Tongue (tissue), 2 donors: ENCODE data around the gene COQ7. TPM values are rescaled to one million over a fixed set of nuclear protein-coding genes. Genes with fewer than 3 reads are reported as not detected.

Experiments
- DNase-seq: peaks from one replicate; pipeline ENCODE4 v3.0.0-alpha.2; 2015
- total RNA-seq: library from RNA; depleted of rRNA; stranded (reverse); fragments of >200 nt; gene quantifications from one replicate; pipeline ENCODE4 v1.2.3, GENCODE V29; 2014

COQ7 gene
- total RNA-seq, 1 donor from 2014 or later = 46.5 TPM

DNA sequence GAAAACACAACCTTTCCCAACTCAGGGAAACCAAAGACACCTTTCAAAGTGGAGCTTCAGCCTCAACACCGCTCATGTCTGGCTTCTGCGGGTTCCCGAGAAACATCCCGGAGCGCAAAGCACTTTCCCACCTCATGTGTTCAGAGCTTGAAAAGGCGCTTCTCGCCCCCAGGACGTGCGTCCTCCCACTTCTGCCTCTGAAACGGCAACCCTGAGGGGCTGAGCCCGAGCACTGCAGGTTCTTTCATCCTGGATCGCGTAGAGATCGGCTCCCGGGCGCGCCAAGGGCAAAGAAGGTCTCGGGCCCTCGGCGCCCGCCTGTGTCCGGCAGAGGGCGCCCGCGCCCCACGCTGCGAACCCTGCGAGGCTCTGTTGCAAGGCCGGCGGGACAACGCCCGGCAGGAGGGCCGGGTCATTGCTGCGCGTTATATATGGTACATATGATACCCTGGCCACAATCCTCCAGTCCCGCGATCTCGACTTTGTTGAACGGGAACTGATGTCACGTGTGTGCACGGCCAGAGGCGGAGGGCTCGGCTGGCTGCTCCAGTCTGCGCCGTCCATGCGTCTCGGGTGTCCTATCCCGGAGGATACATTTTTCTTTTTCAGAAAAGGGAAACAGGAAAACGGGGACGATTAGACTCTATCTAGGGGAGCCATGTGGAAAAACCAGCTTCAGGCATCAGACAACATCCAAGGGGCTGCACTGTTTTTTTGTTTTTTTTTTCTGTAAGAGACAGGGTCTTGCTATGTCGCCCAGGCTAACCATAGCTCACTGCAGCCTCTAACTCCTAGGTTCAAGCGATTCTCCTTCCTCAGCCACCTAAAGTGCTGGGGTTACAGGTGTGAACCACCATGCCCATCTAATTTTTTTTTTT lies 19.1 kb downstream of the COQ7 start:
- peak; percentile 94 for DNase-seq

- no peak for DNase-seq
Observed at GRCh38 chr16:19088341-19088916, 21.0 kb downstream of the COQ7 start.

DNA sequence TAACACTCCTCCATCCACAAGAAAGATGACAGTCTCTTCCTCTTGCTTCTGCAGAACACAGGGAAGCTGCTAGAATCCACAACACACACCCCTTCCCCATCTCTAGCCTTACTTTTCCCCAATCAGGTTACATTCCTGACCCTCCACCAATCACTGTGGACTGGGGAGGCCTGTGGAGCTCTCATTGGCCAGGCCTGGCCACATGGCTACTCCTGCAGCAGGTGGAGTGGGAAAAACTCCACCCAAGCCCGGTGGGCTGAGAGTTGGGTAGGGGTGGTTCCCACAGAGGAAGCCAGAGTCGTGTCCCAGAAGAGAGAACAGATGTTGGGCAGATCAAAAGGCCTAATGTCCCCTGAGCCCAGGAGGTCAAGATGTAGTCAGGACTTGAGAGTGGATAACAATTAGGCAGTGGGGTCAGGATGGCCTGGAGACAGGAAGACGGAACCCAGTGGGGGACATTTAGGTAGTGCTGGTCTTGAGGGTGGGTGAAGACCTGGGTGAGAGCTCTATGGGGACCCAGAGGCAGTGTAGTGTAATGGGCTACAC lies 22.1 kb downstream of the COQ7 start:
- DNase-seq = no peak

- no peak for DNase-seq
Observed at GRCh38 chr16:19090916-19091315, 23.5 kb downstream of the COQ7 start.

DNA sequence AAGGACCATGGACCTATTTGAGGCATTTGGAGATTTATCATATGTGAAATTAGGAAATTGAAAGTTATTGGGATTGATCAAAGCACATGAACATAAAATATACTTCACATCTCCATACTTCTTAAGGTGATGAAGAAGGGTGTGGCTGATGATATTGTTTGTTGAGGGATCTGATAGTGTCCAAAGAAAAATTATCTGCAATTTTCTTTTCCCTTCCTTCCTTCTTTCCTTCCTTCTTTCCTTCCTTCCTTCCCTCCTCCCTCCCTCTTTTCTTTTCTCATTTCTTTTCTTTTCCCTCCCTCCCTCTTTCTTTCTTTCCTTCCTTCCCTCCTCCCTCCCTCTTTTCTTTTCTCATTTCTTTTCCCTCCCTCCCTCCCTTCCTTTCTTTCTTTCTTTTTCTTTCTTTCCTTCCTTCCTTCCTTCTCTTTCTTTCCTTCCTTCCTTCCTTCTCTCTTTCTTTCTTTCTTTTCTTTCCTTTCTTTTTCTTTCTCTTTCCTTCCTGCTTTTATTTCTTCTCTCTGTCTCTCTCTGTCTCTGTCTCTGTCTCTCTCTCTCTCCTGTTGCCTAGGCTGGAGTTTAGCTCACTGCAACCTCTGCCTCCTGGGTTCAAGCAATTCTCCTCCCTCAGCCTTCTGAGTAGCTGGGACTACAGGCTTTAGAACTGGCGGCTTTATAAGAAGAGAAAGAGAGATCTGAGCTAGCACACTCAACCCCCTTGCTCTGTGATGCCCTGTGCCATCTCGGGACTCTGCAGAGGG lies 25.4 kb downstream of the COQ7 start:
- DNase-seq = no peak

DNA sequence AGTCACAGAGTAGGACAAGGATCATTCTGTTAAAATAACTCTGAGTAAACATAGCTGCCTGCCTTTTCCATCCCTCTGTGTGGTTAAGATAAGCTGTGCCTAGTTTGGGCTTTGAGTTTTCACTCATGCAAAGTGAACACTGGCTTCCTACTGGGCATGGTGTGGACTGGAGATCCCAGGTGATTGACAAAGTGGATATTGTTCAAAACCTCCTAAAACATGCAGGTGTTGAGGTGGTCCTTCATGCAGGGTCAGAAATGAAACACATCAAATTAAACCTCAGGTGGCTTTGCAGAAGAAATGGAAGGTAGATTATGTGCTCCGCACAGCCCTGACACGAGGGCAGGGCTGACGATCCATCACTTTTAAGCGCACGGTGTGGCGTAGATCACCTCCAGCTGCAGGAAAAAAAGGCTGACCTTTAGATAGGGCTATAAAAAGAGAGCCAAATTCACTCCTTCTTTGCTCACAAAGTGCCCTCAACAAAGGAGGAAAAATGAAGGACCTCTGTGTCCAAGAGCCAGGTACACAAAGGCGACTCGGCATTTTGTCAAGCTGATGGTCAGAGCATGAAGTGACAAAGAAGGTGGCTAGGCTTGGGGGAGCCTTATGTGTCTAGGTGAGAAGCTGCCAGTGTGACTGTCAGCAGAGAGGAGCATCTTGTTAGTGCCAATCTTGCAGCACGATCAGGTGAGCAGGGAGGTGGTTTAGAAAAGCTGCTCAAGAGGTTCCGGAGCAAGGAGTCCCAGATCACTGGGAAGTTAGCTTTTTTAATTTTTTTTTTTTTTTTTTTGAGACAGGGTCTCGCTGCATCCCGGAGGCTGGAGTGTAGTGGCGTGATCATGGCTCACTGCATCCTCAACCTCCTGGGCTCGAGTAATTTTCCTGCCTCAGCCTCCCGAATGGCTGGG lies 26.5 kb downstream of the COQ7 start:
- no peak for DNase-seq

DNA sequence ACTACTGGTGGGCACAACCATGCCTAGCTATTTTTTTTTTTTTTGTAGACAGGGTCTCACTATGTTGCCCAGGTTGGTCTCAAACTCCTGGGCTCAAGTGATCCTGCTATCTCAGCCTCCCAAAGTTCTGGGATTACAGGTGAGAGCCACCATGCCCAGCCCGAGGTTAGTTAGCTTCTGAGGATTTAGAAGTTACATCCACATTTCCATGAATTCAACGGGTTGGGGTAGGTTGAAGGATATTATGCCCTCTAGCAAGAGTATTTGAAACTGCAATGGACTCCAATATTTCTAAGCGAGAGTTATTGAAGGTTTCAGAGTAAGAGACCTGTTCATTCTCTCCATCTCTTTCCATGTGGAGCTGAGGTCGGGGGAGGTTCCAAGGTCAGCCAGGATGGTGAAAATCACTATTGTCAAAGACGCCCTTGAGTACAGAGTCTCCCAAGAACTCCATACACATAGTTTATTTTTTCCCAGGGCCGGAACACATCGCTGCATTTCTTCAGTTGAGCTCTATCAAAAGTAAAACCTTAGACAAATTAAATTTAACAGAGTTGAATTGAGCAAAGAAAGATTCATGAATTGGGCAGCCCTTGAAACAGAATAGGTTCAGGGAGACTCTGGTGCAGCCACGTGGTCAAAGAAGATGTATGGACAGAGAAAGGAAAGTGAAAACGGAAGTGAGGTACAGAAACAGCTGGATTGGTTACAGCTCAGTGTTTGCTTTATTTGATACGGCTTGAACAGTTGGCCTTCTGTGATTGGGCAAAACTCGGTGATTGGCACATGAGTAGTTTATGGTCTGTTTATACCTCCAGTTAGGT lies 27.3 kb downstream of the COQ7 start:
- DNase-seq = no peak

GRCh38 chr16:19095654-19096053 lies 28.2 kb downstream of the COQ7 start:
- DNase-seq = no peak

GRCh38 chr16:19098173-19098572 lies 30.8 kb downstream of the COQ7 start:
- DNase-seq = no peak

DNA sequence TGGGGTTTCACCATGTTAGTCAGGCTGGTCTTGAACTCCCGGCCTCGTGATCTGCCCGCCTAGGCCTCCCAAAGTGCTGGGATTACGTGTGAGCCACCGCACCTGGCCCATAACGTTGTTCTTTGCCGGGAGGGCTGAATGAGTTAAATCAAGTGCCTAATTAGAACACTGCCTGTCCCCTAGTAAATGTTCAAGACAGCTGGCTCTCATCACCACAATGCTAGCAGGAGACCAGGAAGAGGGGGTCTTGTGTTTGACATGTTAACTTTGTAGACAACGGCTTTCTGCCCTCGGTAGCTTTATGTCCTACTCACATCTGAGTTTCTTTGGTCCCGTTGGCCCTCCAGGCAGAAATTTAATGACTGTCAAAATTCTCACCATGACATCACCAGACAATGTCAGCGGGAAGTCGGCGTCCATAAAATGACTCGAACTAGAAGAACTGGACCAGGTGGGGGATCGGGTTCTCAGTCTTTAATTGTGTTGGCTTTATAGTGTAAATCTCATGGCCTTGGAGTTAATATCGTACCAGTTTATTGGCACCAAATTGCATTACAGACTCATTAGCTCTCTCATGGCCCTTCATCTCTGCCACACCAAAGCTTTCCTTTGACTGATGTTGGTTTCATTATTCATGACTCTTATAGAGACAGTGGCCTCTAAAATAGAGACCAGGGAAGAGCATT lies 34.9 kb downstream of the COQ7 start:
- no peak for DNase-seq

DNA sequence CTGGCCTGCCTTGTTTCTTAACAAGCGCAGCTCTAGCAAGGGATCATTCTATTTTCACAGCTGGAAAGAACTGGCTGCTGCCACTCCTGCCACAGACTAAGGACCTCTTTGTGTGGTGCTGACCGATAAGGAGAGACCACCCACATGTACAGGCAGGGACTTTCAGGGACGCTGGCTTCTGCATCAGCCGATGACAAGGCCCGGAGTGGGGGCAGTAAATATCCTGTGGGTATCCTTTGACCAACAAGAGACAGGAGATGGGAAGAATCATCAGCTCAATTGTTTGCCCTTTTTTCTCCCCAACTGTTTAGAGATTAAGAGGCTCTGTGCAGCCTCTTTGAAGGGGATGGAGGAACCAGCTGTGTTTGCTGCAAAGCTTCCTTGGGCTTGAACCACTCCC lies 37.2 kb downstream of the COQ7 start:
- DNase-seq = no peak

DNA sequence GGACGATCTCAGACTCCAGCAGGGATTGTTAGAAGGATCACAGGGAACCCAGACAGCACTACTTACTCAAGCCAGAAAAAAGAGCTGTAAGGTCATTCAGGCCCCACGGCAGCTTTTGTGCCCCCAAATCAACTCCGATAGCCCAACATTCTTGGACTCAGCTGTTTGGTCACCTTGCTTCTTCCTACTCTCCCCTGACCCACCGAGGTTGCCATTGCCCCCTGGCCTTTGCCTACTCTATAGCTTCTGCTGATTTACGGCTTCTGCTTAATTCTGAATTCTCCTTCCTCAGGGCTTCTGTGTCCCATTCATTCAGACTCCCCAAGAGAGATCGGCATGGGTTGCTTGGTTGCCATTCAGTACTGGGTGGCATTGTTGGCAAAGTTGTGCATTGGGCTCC lies 37.7 kb downstream of the COQ7 start:
- no peak for DNase-seq

- DNase-seq = no peak
Observed at GRCh38 chr16:19105891-19106624, 38.6 kb downstream of the COQ7 start.

GRCh38 chr16:19106625-19107020 lies 39.2 kb downstream of the COQ7 start:
- no peak for DNase-seq

DNA sequence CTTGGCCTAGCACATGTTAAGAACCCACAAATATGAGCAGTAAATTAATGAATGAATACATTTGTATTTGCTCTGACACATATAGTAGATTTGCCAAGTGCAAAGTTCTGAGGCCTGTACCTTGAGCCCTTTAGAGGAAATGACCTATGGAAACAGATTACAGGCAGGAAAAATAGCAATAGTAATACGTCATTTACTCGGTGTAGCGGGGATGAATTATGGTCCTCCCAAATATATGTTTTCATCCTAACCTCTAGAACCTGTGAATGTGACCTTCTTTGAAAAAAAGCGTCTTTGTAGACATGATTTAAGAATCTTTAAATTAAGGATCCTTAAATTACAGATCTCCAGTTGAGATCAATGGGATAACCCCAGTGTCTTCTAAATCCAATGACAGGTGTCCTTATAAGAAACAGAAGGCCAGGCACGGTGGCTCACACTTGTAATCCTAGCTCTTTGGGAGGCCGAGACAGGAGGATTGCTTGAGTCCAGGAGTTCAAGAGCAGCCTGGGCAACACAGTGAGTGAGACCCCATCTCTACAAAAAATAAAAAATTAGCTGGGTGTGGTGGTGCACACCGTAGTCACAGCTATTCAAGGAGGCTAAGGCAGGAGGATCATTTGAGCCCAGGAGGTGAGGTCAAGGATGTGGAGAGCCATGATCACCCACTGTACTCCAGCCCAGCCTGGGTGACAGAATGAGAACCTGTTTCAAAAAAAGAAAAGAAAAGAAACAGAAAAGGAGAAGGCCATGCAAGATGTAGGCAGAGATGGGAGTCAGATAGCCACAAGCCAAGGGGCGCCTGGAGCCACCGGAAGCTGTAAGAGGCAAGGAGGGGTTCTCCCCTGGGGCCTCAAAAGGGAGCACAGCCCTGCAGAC lies 41.2 kb downstream of the COQ7 start:
- DNase-seq = no peak

DNA sequence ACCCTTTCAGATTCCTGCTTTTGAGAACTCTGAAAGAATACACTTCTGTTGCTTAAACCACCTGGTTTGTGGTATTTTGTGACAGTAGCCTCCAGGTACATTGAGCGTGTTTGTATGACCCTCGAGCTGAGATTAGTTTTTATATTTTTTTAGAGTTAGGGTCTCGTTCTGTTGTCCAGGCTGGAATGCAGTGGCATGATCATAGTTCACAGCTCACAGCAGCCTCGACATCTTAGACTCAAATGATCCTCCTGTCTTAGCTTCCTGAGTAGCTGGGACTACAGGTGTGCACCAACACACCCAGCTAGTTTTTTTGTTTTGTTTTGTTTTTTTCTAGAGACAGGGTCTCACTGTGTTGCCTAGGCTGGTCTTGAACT lies 41.9 kb downstream of the COQ7 start:
- DNase-seq = no peak

DNA sequence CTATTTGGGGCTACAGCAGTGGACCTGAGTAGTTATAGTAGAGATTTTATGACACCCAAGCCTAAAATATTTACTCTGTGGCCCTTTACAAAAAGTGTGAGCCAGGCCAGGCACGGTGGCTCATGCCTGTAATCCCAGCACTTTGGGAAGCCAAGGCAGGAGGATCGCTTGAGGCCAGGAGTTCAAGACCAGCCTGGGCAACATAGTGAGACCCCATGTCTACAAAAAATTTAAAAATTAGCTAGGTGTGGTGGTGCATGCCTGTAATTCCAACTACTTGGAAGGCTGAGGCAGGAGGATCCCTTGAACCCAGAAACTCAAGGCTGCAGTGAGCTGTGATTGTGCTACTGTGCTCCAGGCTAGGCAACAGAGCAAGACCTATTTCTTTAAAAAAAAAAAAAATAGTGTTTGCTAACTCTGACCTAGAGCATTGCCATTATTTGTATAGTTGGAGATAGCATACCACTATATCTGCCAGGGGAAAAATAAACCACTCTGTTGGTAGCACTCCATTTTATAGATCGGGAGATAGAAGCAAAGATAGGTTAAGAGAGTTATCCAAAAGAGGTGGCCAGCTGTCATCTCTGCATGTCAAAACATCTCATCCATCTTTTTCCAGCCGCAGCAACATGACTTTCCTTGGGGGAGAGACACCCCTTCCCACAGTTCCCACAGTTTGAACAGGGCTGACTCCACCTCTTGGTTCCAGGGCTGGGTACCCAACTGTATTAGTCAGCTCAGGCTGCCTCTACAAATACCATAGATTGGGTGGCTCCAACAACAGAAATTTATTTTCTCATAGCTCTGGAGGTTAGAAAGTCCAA lies 43.3 kb downstream of the COQ7 start:
- no peak for DNase-seq

DNA sequence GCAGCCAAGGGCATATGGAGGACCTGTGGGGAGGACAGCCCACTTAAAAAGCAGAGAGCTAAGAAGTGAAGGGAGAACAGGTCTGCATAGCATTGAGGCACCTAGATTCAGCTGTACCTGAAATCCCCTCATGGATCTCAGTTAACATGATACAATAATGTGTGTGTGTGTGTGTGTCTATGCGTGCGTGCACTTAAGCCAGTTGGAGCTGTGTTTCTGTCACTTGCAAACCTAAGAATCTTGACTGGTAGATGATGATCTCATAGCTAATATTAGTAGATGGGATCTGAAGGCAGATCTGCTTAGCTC lies 44.6 kb downstream of the COQ7 start:
- no peak for DNase-seq
